ENCODE measurements around the gene SIGLEC7.

SIGLEC7 gene

GRCh38 chr19:51097166-51097738 lies 44.8 kb upstream of the SIGLEC7 start:
- ChIA-PET CTCF (interaction anchor here (0.6 to 7.0 kb wide), 24 partner anchors 11 to 559 kb away, joined by 3 to 177 read pairs (median 4); partner anchors contain the start of genes CTU1 and KLK10), POLR2A (interaction anchor here (0.8 kb wide), 1 partner anchor 292 kb away, joined by 3 read pairs; no protein-coding TSS in a partner anchor)
- Histone ChIP-seq H3K27ac (ENCODE audit: extremely low read depth, low read depth, low read length) (no peak overlapping the region), H3K4me1 (ENCODE audit: control insufficient read depth, insufficient read depth, low read length) (peaks cover 13% of the 10 kb centered on the region), H3K9me3 (ENCODE audit: control insufficient read depth, insufficient read depth, low read depth, low read length) (no peaks in the 10 kb centered on the region), H3K36me3 (ENCODE audit: control insufficient read depth in 2 of 2, insufficient read depth in 1 of 2, low read length in 2 of 2) (peaks cover 7 to 28% of the 10 kb centered on the region in 2 experiments; a peak in 2 of 3 replicates), H3K4me3 (ENCODE audit: low read depth, low read length) (no peak overlapping the region)
- no peak for TF ChIP-seq ZNF621 (tag by site-specific recombination; IDR thresholded peaks at IDR 0.05)
- no peak for TF ChIP-seq TSHZ1 (tag by site-specific recombination; IDR thresholded peaks at IDR 0.05; ENCODE audit: borderline replicate concordance)
- no peak for TF ChIP-seq ZNF37A (tag by site-specific recombination; IDR thresholded peaks at IDR 0.05)
- TF ChIP-seq ZNF202 (tag by site-specific recombination; IDR thresholded peaks at IDR 0.05; ENCODE audit: borderline replicate concordance), result no peak
- no peak for TF ChIP-seq ZNF211 (tag by site-specific recombination; IDR thresholded peaks at IDR 0.05; ENCODE audit: low read depth)
- TF ChIP-seq ZSCAN5A (tag by site-specific recombination; IDR thresholded peaks at IDR 0.05), result no peak
- TF ChIP-seq ZNF18 (tag by site-specific recombination; IDR thresholded peaks at IDR 0.05), result no peak
- no peak for TF ChIP-seq ZNF266 (tag by site-specific recombination; IDR thresholded peaks at IDR 0.05; ENCODE audit: low read depth)
- TF ChIP-seq ZNF596 (tag by site-specific recombination; IDR thresholded peaks at IDR 0.05), result no peak
- no peak for TF ChIP-seq ZNF610 (tag by site-specific recombination; IDR thresholded peaks at IDR 0.05; ENCODE audit: borderline replicate concordance)
- no peak for TF ChIP-seq BCL11A (tag by site-specific recombination; IDR thresholded peaks at IDR 0.05; ENCODE audit: low read depth)
- TF ChIP-seq ZNF768 (tag by site-specific recombination; IDR thresholded peaks at IDR 0.05), result no peak
- no peak for TF ChIP-seq ZNF324 (tag by site-specific recombination; IDR thresholded peaks at IDR 0.05)
- TF ChIP-seq ZNF629 (tag by site-specific recombination; IDR thresholded peaks at IDR 0.05), result no peak
- no peak for TF ChIP-seq TCF7L2 (IDR thresholded peaks at IDR 0.05; ENCODE audit: borderline replicate concordance, low read depth, low read length)
- TF ChIP-seq TRIM28 (IDR thresholded peaks at IDR 0.05; ENCODE audit: borderline replicate concordance, low read length), result no peak
- TF ChIP-seq ZNF488 (tag by site-specific recombination; IDR thresholded peaks at IDR 0.05), result no peak
- TF ChIP-seq GLIS1 (tag by site-specific recombination; IDR thresholded peaks at IDR 0.05), result 0 out of 2 replicates have a peak, but pooled peaks have one; percentile 5
- no peak for TF ChIP-seq REPIN1 (tag by site-specific recombination; IDR thresholded peaks at IDR 0.05; ENCODE audit: low read depth)
- TF ChIP-seq ZFHX2 (tag by site-specific recombination; conservative IDR thresholded peaks at IDR 0.05), result no peak
- TF ChIP-seq ZNF837 (tag by site-specific recombination; IDR thresholded peaks at IDR 0.05), result no peak
- TF ChIP-seq INSM2 (tag by site-specific recombination; IDR thresholded peaks at IDR 0.05), result no peak
- TF ChIP-seq ZNF302 (tag by site-specific recombination; IDR thresholded peaks at IDR 0.05; ENCODE audit: low read depth), result no peak
- TF ChIP-seq CTCF (tag by site-specific recombination; IDR thresholded peaks at IDR 0.05), result peak; percentile 53
- TF ChIP-seq SCRT1 (tag by site-specific recombination; IDR thresholded peaks at IDR 0.05; ENCODE audit: borderline replicate concordance), result no peak
- TF ChIP-seq ZNF776 (tag by site-specific recombination; IDR thresholded peaks at IDR 0.05; ENCODE audit: borderline replicate concordance), result no peak
- TF ChIP-seq ZNF654 (tag by site-specific recombination; IDR thresholded peaks at IDR 0.05; ENCODE audit: low read depth), result peak; percentile 15; the same call in 1 of the 2 replicates

Data from HEK293 (cell line).